H1 (cell line): Measurements from ENCODE around the gene SMARCD2. TPM values are rescaled to one million over a fixed set of nuclear protein-coding genes. Genes with fewer than 3 reads are reported as not detected.

ENCODE experiments used
- EZH2 ChIP-seq: fragments of 200-600 bp; sonication (generic); IDR thresholded peaks from 2 replicates; pipeline ENCODE4 v1.7.1; 2012; ENCODE audit warnings: low read depth, mild to moderate bottlenecking, moderate library complexity, low read length, inconsistent platforms; ENCODE audit not compliant: severe bottlenecking
- SP4 ChIP-seq: IDR thresholded peaks from 2 replicates; pipeline ENCODE4 v1.6.1; 2012; ENCODE audit warnings: low read length, inconsistent platforms
- polyA plus RNA-seq, 7 experiments: library from polyadenylated mRNA; depleted of rRNA in 3 of 7; stranded (reverse) in 5 of 7; unstranded in 2 of 7; fragments of >200 nt in 5 of 7; fragments of 200-250 nt in 2 of 7; gene quantifications; 1 replicate in 5 of 7; 2 replicates in 1 of 7; 4 replicates in 1 of 7; pipeline versions ENCODE4 v1.2.1 to v1.2.3, GENCODE V29; 2011 to 2013; ENCODE audit warnings: missing spikeins in 2 of 7, mixed read lengths in 2 of 7
- total RNA-seq: library from RNA; stranded (reverse); fragmentation: NEBNext Ultra II Directional; extraction: Animal tissue kit (Norgen Biotek cat#: 25700); gene quantifications from 2 replicates; pipeline ENCODE4 v1.2.1, GENCODE V29; 2021

Gene SMARCD2
- total and polyA plus RNA-seq, 2 of the 8 experiments (the other 6 are each of a cell fraction or from before 2014, with no cell fraction given), result 90.0 to 92.2 TPM

- TF ChIP-seq EZH2, result no peak
- no peak for TF ChIP-seq SP4
These were observed 55.3 kb downstream of the SMARCD2 start (continued) for GRCh38 chr17:63786971-63787711.
